ENCODE measurements around the gene USH1C. TPM values are rescaled to one million over a fixed set of nuclear protein-coding genes. Genes with fewer than 3 reads are reported as not detected.

Gene USH1C
- polyA plus RNA-seq, 1 donor from 2014 or later: not detected

- H3K27me3 Mint-ChIP-seq: peaks cover 32% of the 10 kb centered on the region
Measured at GRCh38 chr11:17546240-17546639, 2.0 kb upstream of the USH1C start.

GRCh38 chr11:17543574-17544180 is 539 bp downstream of the USH1C start:
- no peaks in the 10 kb centered on the region for H3K9me3 Mint-ChIP-seq
- peaks cover 2% of the 10 kb centered on the region for H3K36me3 Mint-ChIP-seq
- H3K27ac Mint-ChIP-seq: no peak overlapping the region
- H3K27me3 Mint-ChIP-seq: peaks cover 32% of the 10 kb centered on the region
- H3K4me3 Mint-ChIP-seq: no peak overlapping the region
- H3K4me1 Mint-ChIP-seq: peaks cover 0 to 1% (median 0%) of the 10 kb centered on the region in 3 donors

More at GRCh38 chr11:17546240-17546639, 2.0 kb upstream of the USH1C start:
- H3K36me3 Mint-ChIP-seq: peaks cover 2% of the 10 kb centered on the region
- H3K27ac Mint-ChIP-seq: no peak overlapping the region
- peaks cover 0 to 1% (median 0%) of the 10 kb centered on the region in 3 donors for H3K4me1 Mint-ChIP-seq
- H3K4me3 Mint-ChIP-seq: peak overlapping the region in 1 of 4 donors; percentile 68
- no peaks in the 10 kb centered on the region for H3K9me3 Mint-ChIP-seq

DNA sequence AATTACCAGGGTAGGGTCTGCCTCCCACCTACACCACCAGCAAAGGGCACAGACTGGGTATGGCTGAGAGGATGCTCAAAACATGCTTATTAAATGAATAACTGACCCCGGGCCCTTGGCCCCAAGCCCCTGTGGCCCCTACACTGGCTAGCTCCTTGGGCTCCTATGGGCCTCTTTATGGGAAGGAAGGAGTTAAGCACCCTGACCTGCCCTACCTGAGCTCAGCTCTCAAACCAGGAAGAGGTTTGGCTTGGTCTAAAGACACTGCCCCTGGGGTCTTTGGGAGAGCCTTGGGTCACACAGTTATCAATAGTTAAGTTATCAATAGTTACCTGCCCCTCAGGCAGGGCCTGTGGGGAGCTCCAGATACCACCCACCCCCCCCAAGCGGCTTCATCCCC is 1.2 kb downstream of the USH1C start:
- Mint-ChIP-seq H3K9me3 (no peaks in the 10 kb centered on the region), H3K4me3 (peak overlapping the region in 1 of 4 donors; percentile 23), H3K27ac (no peak overlapping the region), H3K27me3 (peaks cover 32% of the 10 kb centered on the region), H3K4me1 (no peaks in the 10 kb centered on the region), H3K36me3 (peaks cover 2% of the 10 kb centered on the region)

- Mint-ChIP-seq H3K4me3 (no peak overlapping the region), H3K9me3 (no peaks in the 10 kb centered on the region), H3K36me3 (peaks cover under 1% of the 10 kb centered on the region), H3K4me1 (no peaks in the 10 kb centered on the region), H3K27me3 (peaks cover 28% of the 10 kb centered on the region), H3K27ac (no peak overlapping the region)
Measured at GRCh38 chr11:17542249-17542648, 2.0 kb downstream of the USH1C start.

DNA sequence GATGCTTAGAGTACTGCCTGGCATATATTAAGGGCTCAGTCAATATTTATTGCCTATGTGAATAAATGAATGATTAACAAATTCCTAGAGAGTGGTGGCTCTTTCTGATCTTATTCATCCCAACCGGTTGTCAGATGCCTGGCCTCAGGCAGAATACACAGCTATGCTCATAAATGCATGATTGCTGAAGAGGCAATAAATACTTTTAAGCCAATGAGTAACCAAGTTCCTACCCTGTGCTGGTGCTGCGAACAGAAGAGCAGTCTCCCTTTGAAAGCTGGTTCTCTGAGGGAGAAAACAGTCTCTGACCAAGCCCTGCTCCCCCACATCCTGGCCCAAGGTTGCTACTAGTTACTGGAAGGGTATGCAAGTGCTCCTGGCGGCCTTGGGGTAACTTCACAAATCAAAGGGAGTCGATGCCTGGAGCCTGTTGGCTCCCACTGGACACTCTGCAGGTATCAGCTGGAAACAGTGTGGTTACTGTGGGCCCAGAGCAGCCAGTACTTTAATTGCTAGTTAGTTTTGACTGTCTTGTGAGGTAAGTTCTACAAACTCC is 2.8 kb downstream of the USH1C start:
- H3K4me1 Mint-ChIP-seq: no peaks in the 10 kb centered on the region
- no peak overlapping the region for H3K4me3 Mint-ChIP-seq
- peaks cover 20% of the 10 kb centered on the region for H3K27me3 Mint-ChIP-seq
- no peaks in the 10 kb centered on the region for H3K9me3 Mint-ChIP-seq
- H3K36me3 Mint-ChIP-seq: no peaks in the 10 kb centered on the region
- no peak overlapping the region for H3K27ac Mint-ChIP-seq

DNA sequence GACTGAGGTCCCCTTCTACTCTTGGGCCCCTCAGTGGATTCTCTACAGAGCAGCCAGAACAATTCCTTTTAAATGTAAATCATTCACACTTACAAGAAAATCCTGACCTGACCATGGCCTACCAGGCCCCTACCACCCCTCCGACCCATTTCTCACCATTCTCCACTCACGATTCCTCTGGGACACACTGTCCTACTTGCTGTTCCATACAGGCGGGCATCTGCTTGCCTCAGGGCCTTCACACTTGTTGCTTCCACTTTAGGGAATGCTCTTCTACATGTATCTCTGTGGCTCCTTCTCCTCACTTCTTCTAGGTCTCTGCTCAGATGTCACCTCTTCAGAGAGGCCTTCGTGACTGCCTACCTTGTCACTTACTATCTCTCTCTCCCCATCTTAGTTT is 3.4 kb downstream of the USH1C start:
- Mint-ChIP-seq H3K4me3 (no peak overlapping the region), H3K27ac (no peak overlapping the region), H3K9me3 (no peaks in the 10 kb centered on the region), H3K27me3 (peaks cover 14% of the 10 kb centered on the region), H3K4me1 (no peaks in the 10 kb centered on the region), H3K36me3 (no peaks in the 10 kb centered on the region)

- Mint-ChIP-seq H3K27ac (peak overlapping the region in 1 of 3 donors; percentile 71), H3K4me3 (no peak overlapping the region), H3K27me3 (peaks cover 8% of the 10 kb centered on the region), H3K4me1 (no peaks in the 10 kb centered on the region), H3K9me3 (no peaks in the 10 kb centered on the region), H3K36me3 (no peaks in the 10 kb centered on the region)
Measured at GRCh38 chr11:17538731-17539130, 5.5 kb downstream of the USH1C start.

DNA sequence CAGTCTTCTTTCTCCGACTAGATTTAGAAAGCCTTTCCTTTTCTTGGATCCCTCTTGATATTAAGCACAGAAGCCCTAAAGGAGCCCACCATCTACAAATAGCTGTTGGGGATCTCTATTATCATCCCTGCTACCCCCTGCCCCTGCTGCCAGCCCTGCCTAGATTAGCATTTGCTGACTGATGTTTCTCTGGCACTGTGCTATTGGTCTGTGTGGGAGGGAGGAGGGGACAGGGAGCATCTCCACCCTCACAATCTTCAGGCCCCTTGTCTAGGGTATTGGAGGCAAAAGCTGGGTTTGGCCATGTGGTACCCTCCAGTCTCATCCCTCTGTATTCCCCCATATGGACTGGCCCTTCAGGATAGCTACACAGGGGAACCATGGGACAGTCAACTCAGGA is 6.2 kb downstream of the USH1C start:
- H3K27ac Mint-ChIP-seq: no peak overlapping the region

DNA sequence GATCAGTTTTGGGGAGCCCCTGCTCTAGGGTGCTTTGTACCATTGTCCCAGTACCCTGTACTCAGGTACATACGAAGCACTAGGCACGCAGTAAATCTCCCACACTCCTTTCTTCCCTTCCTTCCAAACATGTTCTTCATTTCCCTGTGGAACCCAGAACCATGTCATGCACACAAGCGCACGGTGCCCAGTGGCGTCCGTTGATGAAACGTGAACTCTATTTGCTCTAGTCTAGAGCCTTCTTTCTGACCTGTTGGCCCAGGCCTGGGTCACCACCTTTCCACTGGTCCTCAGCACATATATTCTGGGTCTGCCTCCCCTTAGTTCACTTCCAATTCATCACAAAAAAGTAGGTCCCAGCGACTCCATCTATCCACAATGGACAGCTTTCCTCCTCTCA is 7.0 kb downstream of the USH1C start:
- Mint-ChIP-seq H3K36me3 (no peaks in the 10 kb centered on the region), H3K4me3 (no peak overlapping the region), H3K27ac (no peak overlapping the region), H3K27me3 (peaks cover 4% of the 10 kb centered on the region), H3K4me1 (no peaks in the 10 kb centered on the region), H3K9me3 (peaks cover 0 to 1% (median 0%) of the 10 kb centered on the region in 3 donors)

More for the DNA sequence above, 6.2 kb downstream of the USH1C start:
- Mint-ChIP-seq H3K27me3 (peaks cover 5% of the 10 kb centered on the region), H3K4me1 (no peaks in the 10 kb centered on the region), H3K36me3 (no peaks in the 10 kb centered on the region), H3K4me3 (no peak overlapping the region), H3K9me3 (no peaks in the 10 kb centered on the region)

- Mint-ChIP-seq H3K4me3 (no peak overlapping the region), H3K27ac (peak overlapping the region in 1 of 3 donors; percentile 75), H3K27me3 (peaks cover 4% of the 10 kb centered on the region), H3K9me3 (peaks cover 0 to 1% (median 0%) of the 10 kb centered on the region in 3 donors), H3K4me1 (no peaks in the 10 kb centered on the region), H3K36me3 (no peaks in the 10 kb centered on the region)
Measured at GRCh38 chr11:17535488-17535887, 8.7 kb downstream of the USH1C start.

DNA sequence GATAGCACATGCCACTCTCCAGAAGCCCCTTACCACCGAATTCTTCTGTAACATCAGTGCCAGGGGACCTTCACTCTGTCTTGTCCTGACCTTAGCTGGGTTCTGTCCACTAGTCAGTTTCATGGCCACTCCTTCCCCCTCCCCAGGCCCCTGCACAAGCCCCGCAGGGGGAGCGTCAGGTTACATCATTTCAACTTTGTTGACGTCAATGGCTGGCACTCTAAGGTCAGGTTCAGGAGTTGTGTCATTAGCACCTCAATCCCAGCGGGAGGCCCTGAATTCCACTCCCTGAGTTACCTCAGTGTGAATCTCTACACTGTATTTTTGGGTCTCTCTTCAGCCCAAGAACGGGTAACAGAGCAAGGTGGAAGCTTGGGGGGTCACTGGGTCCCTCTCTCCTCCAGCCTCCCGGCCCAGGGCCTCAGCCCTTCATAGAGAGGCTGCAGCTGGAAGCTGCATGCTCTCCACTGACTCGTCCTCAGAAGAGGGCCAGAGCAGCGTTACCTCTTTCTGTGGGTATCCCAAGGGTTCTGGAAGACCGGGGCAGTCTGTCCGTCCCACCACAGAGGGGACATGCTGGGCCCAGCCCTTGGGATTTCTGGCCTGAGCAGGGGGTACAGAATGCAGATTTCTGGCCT is 10.3 kb downstream of the USH1C start:
- H3K9me3 Mint-ChIP-seq: peaks cover 0 to 1% (median 0%) of the 10 kb centered on the region in 3 donors

DNA sequence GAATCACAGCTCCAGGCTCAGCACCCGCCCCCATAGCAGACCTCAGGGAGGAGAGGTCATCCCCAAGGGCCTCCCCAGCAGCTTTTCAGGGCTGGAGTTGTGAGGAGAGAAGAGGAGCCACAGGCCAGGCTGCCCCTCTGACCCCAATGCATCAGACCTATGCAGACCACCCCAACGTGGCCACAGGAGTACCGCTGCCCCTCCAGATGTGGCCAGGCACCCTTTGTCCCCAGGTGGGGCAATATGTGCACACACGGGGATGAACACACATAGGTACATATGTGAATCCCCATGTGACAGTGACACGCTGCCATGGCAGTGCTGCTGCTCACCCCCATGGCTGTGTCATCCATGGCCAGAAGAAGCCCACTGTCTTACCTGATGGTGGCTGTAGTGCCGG is 10.9 kb downstream of the USH1C start:
- H3K27ac Mint-ChIP-seq: no peak overlapping the region
- H3K36me3 Mint-ChIP-seq: no peaks in the 10 kb centered on the region
- H3K27me3 Mint-ChIP-seq: peaks cover 5% of the 10 kb centered on the region
- peaks cover 0 to 1% (median 0%) of the 10 kb centered on the region in 3 donors for H3K9me3 Mint-ChIP-seq
- H3K4me3 Mint-ChIP-seq: no peak overlapping the region
- no peaks in the 10 kb centered on the region for H3K4me1 Mint-ChIP-seq

More for the DNA sequence above, 10.3 kb downstream of the USH1C start:
- Mint-ChIP-seq H3K4me1 (no peaks in the 10 kb centered on the region), H3K27me3 (peaks cover 5% of the 10 kb centered on the region), H3K27ac (no peak overlapping the region), H3K4me3 (no peak overlapping the region), H3K36me3 (no peaks in the 10 kb centered on the region)

GRCh38 chr11:17532784-17533183 is 11.4 kb downstream of the USH1C start:
- peaks cover 0 to 1% (median 0%) of the 10 kb centered on the region in 3 donors for H3K9me3 Mint-ChIP-seq
- no peak overlapping the region for H3K4me3 Mint-ChIP-seq
- H3K27ac Mint-ChIP-seq: no peak overlapping the region
- H3K4me1 Mint-ChIP-seq: no peaks in the 10 kb centered on the region
- peaks cover 5% of the 10 kb centered on the region for H3K27me3 Mint-ChIP-seq
- H3K36me3 Mint-ChIP-seq: no peaks in the 10 kb centered on the region

- Mint-ChIP-seq H3K9me3 (peaks cover 0 to 1% (median 0%) of the 10 kb centered on the region in 3 donors), H3K36me3 (no peaks in the 10 kb centered on the region), H3K4me3 (no peak overlapping the region), H3K4me1 (no peaks in the 10 kb centered on the region), H3K27ac (no peak overlapping the region), H3K27me3 (peaks cover 5% of the 10 kb centered on the region)
Measured at GRCh38 chr11:17531636-17532113, 12.5 kb downstream of the USH1C start.

GRCh38 chr11:17531071-17531600 is 13.1 kb downstream of the USH1C start:
- Mint-ChIP-seq H3K9me3 (peaks cover 0 to 1% (median 0%) of the 10 kb centered on the region in 3 donors), H3K4me1 (no peaks in the 10 kb centered on the region), H3K27ac (no peak overlapping the region), H3K27me3 (peaks cover 5% of the 10 kb centered on the region), H3K36me3 (no peaks in the 10 kb centered on the region), H3K4me3 (no peak overlapping the region)

All from IgD-negative memory B cell (primary cell).